Psoas muscle (tissue), 8 donors: Measurements from ENCODE around the gene MME. TPM values are rescaled to one million over a fixed set of nuclear protein-coding genes. Genes with fewer than 3 reads are reported as not detected.

Source experiments
- ATAC-seq, 4 donors: fragments of 200-7000 bp; cut with Tn5 transposase; one replicate each; pipeline ENCODE4 v1.9.1; 2020; ENCODE audit warnings: moderate library complexity in 3 of 4, mild to moderate bottlenecking in 2 of 4
- DNase-seq, 2 donors: peaks; one replicate each; pipeline ENCODE4 v3.0.0-alpha.2; 2020
- H3K27ac ChIP-seq: fragments of 200-600 bp; one replicate; pipeline ENCODE4 v1.8.0; 2022
- H3K27me3 ChIP-seq, 3 donors: fragments of 200-600 bp in 1 of 3; one replicate each; pipeline versions ENCODE4 v1.6.1 to v1.8.0; 2013 to 2022; ENCODE audit warnings: low read length in 2 of 3, mild to moderate bottlenecking in 2 of 3, moderate library complexity in 1 of 3; ENCODE audit not compliant: insufficient read depth in 3 of 3
- H3K36me3 ChIP-seq, 2 donors: fragments of 200-600 bp in 1 of 2; one replicate each; pipeline versions ENCODE4 v1.6.1 to v1.8.0; 2013 to 2022; ENCODE audit warnings: low read depth in 1 of 2, mild to moderate bottlenecking in 1 of 2, moderate library complexity in 1 of 2; ENCODE audit not compliant: insufficient read depth in 1 of 2
- H3K4me1 ChIP-seq: fragments of 200-600 bp; one replicate; pipeline ENCODE4 v1.8.0; 2022
- H3K4me3 ChIP-seq: fragments of 200-600 bp; one replicate; pipeline ENCODE4 v1.8.0; 2022; ENCODE audit warnings: mild to moderate bottlenecking
- H3K9me3 ChIP-seq: fragments of 200-600 bp; one replicate; pipeline ENCODE4 v1.8.0; 2022
- CTCF ChIP-seq: fragments of 200-600 bp; IDR thresholded peaks from one replicate; pipeline ENCODE4 v1.8.0; 2022; ENCODE audit warnings: antibody characterized with exemption
- WGBS, 3 donors: extraction: QIAGEN DNeasy Blood & Tissue Kit; methylation state at CpG; one replicate each; pipeline versions ENCODE4 v1.1.6 to v1.1.7; 2013; 5-methylcytosine and 5-hydroxymethylcytosine counted together
- intact Hi-C, 2 donors: fragments of 100-400 bp; cut with DNase I; formaldehyde crosslinking; loops; one replicate each; pipeline versions ENCODE4 v1.11.0 to v1.14.2; 2022
- polyA plus RNA-seq, 3 donors: library from polyadenylated mRNA; stranded (reverse); fragments of 200-250 nt; gene quantifications; one replicate each; pipeline ENCODE4 v1.2.3, GENCODE V29; 2013
- total RNA-seq, 4 donors: library from RNA; stranded (reverse); fragmentation: NEBNext Ultra II Directional in 2 of 4; extraction: Animal tissue kit (Norgen Biotek cat#: 25700) in 2 of 4; gene quantifications; one replicate each; pipeline versions ENCODE4 v1.2.1 to v1.2.4, GENCODE V29; 2021 to 2023
- donor health status: healthy with polysubstance abuse.
- donor health status: DM: no; HTN: no; CAD: no; lungs with moderate emphysema.
- donor health status: Bipolar disorder and iron deficiency.
- donor health status: healthy.
- donor health status: DM: yes; HTN: yes; CAD: no.
- donor health status: DM: no; HTN: no; CAD: no.
- donor health status: DM: no; HTN: no; CAD: no.
- donor health status: DM: yes; HTN: yes; CAD: no.

Gene MME
- total and polyA plus RNA-seq, 7 donors, result 10.3 to 44.1 (median 38.5) TPM

- 64 to 79% (median 65%) methylated on average over 4 of the region's 4 CpGs for WGBS, 3 donors
- no peaks in the 10 kb centered on the region for H3K9me3 ChIP-seq
- no peaks in the 10 kb centered on the region for H3K4me1 ChIP-seq
- no peak for DNase-seq
- peak in 1 of 4 donors; percentile 35 for ATAC-seq
- no peaks in the 10 kb centered on the region for H3K27me3 ChIP-seq
- intact Hi-C loops, result no loop called here
- no peak overlapping the region for H3K4me3 ChIP-seq
- no peak for TF ChIP-seq CTCF
- no peaks in the 10 kb centered on the region for H3K36me3 ChIP-seq
- H3K27ac ChIP-seq, result no peak overlapping the region
Measured at GRCh38 chr3:155202626-155203025, 122.5 kb downstream of the MME start.

- intact Hi-C loops, result no loop called here
- no peak for TF ChIP-seq CTCF
- H3K36me3 ChIP-seq, result no peaks in the 10 kb centered on the region
- no peaks in the 10 kb centered on the region for H3K4me1 ChIP-seq
- H3K9me3 ChIP-seq, result no peaks in the 10 kb centered on the region
- DNase-seq, result no peak
- H3K27ac ChIP-seq, result no peak overlapping the region
- H3K4me3 ChIP-seq, result no peak overlapping the region
- ATAC-seq, result no peak
- no peaks in the 10 kb centered on the region for H3K27me3 ChIP-seq
Measured at GRCh38 chr3:155204851-155205250, 124.7 kb downstream of the MME start.

- Histone ChIP-seq H3K9me3 (no peaks in the 10 kb centered on the region), H3K4me1 (no peaks in the 10 kb centered on the region), H3K36me3 (no peaks in the 10 kb centered on the region), H3K27me3 (no peaks in the 10 kb centered on the region), H3K27ac (no peak overlapping the region), H3K4me3 (no peak overlapping the region)
- WGBS, 3 donors, result 80 to 84% (median 84%) methylated on average over 4 of the region's 4 CpGs
- no peak for DNase-seq
- no peak for ATAC-seq
- no peak for TF ChIP-seq CTCF
- intact Hi-C loops, result no loop called here
Measured at GRCh38 chr3:155208183-155208800, 128.2 kb downstream of the MME start.

- Histone ChIP-seq H3K36me3 (no peaks in the 10 kb centered on the region), H3K27ac (no peak overlapping the region), H3K9me3 (no peaks in the 10 kb centered on the region), H3K27me3 (no peaks in the 10 kb centered on the region), H3K4me3 (no peak overlapping the region), H3K4me1 (no peaks in the 10 kb centered on the region)
- ATAC-seq, result no peak
- intact Hi-C loops, result no loop called here
- DNase-seq, result no peak
- TF ChIP-seq CTCF, result no peak
- 85 to 92% (median 92%) methylated on average over 2 of the region's 2 CpGs for WGBS, 3 donors
Measured at GRCh38 chr3:155210736-155211135, 130.6 kb downstream of the MME start.

- ATAC-seq (no peak), DNase-seq (no peak)
- intact Hi-C loops, result no loop called here
- Histone ChIP-seq H3K27ac (no peak overlapping the region), H3K36me3 (no peaks in the 10 kb centered on the region), H3K4me3 (no peak overlapping the region), H3K9me3 (no peaks in the 10 kb centered on the region), H3K27me3 (no peaks in the 10 kb centered on the region), H3K4me1 (no peaks in the 10 kb centered on the region)
- WGBS, 3 donors, result 69 to 73% (median 71%) methylated on average over 2 of the region's 2 CpGs
- no peak for TF ChIP-seq CTCF
Measured at GRCh38 chr3:155211266-155211665, 131.1 kb downstream of the MME start.
